Measurements from ENCODE around the gene MORF4L2. TPM values are rescaled to one million over a fixed set of nuclear protein-coding genes. Genes with fewer than 3 reads are reported as not detected.

MORF4L2 gene
- total and polyA plus RNA-seq, 2 experiments from 2014 or later = 311 to 315 TPM

DNA sequence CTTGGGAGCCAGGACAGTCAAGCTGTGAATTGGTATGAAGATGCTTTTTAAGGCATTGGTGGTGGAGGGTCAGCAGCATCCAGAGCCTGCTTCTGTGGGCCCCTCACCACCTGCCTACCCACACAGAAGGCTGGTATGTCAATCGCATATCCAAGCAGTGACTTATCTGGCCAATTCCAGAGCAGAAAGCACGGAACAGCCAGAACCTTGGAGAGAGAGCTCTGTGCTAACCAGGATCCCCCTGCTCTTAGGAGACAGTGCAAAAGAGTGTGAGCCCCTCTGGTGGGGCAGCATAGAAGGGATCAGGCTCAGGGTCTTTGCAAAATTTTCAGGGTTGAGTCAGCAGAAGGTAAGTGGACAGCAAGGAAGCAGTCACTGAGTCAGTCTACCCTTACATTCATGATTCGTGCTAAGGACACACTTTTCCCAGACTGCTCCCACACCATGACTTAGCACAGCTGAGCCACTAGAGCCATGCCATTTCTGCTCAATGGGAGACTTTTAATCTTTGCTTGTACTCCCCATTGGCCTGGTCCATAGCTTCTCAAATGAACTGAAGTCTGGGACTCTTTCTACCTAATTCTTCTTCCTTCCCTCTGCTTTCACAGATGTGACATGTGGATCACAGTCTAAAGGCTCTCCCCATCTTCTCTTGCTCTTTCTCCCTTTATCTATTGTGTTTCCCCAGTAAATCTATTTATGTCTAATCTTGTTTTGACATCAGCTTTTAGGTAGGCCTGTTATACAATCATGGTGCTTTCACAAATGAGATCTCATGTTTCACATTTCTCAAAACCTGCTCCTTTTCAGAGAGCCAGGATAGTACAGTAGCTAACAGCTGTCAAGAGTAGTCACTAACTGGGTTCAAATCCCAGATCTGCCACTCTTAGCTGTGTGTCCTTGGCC is 20.0 kb downstream of the MORF4L2 start:
- Histone ChIP-seq H3K4me2 (no peak overlapping the region), H3K27me3 (ENCODE audit: insufficient read depth) (no peaks in the 10 kb centered on the region), H3K79me2 (replicated peaks; ENCODE audit: insufficient read depth) (no peaks in the 10 kb centered on the region), H3F3A (replicated peaks; ENCODE audit: low read depth) (no peaks in the 10 kb centered on the region), H3K36me3 (ENCODE audit: insufficient read depth) (no peaks in the 10 kb centered on the region), H3K4me3 (no peak overlapping the region), H3K9me2 (ENCODE audit: insufficient read depth) (no peaks in the 10 kb centered on the region), H3K4me1 (ENCODE audit: insufficient read depth) (peaks cover 12% of the 10 kb centered on the region), H3K27ac (ENCODE audit: low read depth) (no peak overlapping the region), H4K20me1 (replicated peaks; ENCODE audit: insufficient read depth) (no peaks in the 10 kb centered on the region), H2AFZ (no peak overlapping the region)
- no peak overlapping the region for H3K4me3 Mint-ChIP-seq
- DNase-seq (ENCODE audit: low spot score) (no peak), ATAC-seq (no peak)
- no peaks in the 10 kb centered on the region for H3K9me3 Mint-ChIP-seq
- no peaks in the 10 kb centered on the region for H3K27me3 Mint-ChIP-seq (ENCODE audit: insufficient read depth, low read depth, poor library complexity)
- H3K4me1 Mint-ChIP-seq = peaks cover 15% of the 10 kb centered on the region
- no peaks in the 10 kb centered on the region for H3K36me3 Mint-ChIP-seq (ENCODE audit: low read depth)
- no peak overlapping the region for H3K27ac Mint-ChIP-seq
- TF ChIP-seq JUNB (IDR thresholded peaks at IDR 0.05; ENCODE audit: unreplicated experiment) (no peak), CREB1 (CRISPR knock-in tag; IDR thresholded peaks at IDR 0.05; ENCODE audit: low read depth) (no peak), ZNF331 (CRISPR knock-in tag; IDR thresholded peaks at IDR 0.05; ENCODE audit: low read depth) (no peak), EZH2phosphoT487 (IDR thresholded peaks at IDR 0.05; ENCODE audit: unreplicated experiment) (no peak), POLR2AphosphoS5 (IDR thresholded peaks at IDR 0.05; ENCODE audit: low read depth) (no peak), ZNF114 (CRISPR knock-in tag; IDR thresholded peaks at IDR 0.05) (no peak), STAT1 (IDR thresholded peaks at IDR 0.05; ENCODE audit: unreplicated experiment) (no peak), EZH2 (IDR thresholded peaks at IDR 0.05; ENCODE audit: low read depth, unreplicated experiment) (no peak), NANOG (IDR thresholded peaks at IDR 0.05; ENCODE audit: borderline replicate concordance) (no peak)
- TF ChIP-seq, protein P1, sequence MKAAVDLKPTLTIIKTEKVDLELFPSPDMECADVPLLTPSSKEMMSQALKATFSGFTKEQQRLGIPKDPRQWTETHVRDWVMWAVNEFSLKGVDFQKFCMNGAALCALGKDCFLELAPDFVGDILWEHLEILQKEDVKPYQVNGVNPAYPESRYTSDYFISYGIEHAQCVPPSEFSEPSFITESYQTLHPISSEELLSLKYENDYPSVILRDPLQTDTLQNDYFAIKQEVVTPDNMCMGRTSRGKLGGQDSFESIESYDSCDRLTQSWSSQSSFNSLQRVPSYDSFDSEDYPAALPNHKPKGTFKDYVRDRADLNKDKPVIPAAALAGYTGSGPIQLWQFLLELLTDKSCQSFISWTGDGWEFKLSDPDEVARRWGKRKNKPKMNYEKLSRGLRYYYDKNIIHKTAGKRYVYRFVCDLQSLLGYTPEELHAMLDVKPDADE (IDR thresholded peaks at IDR 0.05) = no peak
- TF ChIP-seq, protein P2, sequence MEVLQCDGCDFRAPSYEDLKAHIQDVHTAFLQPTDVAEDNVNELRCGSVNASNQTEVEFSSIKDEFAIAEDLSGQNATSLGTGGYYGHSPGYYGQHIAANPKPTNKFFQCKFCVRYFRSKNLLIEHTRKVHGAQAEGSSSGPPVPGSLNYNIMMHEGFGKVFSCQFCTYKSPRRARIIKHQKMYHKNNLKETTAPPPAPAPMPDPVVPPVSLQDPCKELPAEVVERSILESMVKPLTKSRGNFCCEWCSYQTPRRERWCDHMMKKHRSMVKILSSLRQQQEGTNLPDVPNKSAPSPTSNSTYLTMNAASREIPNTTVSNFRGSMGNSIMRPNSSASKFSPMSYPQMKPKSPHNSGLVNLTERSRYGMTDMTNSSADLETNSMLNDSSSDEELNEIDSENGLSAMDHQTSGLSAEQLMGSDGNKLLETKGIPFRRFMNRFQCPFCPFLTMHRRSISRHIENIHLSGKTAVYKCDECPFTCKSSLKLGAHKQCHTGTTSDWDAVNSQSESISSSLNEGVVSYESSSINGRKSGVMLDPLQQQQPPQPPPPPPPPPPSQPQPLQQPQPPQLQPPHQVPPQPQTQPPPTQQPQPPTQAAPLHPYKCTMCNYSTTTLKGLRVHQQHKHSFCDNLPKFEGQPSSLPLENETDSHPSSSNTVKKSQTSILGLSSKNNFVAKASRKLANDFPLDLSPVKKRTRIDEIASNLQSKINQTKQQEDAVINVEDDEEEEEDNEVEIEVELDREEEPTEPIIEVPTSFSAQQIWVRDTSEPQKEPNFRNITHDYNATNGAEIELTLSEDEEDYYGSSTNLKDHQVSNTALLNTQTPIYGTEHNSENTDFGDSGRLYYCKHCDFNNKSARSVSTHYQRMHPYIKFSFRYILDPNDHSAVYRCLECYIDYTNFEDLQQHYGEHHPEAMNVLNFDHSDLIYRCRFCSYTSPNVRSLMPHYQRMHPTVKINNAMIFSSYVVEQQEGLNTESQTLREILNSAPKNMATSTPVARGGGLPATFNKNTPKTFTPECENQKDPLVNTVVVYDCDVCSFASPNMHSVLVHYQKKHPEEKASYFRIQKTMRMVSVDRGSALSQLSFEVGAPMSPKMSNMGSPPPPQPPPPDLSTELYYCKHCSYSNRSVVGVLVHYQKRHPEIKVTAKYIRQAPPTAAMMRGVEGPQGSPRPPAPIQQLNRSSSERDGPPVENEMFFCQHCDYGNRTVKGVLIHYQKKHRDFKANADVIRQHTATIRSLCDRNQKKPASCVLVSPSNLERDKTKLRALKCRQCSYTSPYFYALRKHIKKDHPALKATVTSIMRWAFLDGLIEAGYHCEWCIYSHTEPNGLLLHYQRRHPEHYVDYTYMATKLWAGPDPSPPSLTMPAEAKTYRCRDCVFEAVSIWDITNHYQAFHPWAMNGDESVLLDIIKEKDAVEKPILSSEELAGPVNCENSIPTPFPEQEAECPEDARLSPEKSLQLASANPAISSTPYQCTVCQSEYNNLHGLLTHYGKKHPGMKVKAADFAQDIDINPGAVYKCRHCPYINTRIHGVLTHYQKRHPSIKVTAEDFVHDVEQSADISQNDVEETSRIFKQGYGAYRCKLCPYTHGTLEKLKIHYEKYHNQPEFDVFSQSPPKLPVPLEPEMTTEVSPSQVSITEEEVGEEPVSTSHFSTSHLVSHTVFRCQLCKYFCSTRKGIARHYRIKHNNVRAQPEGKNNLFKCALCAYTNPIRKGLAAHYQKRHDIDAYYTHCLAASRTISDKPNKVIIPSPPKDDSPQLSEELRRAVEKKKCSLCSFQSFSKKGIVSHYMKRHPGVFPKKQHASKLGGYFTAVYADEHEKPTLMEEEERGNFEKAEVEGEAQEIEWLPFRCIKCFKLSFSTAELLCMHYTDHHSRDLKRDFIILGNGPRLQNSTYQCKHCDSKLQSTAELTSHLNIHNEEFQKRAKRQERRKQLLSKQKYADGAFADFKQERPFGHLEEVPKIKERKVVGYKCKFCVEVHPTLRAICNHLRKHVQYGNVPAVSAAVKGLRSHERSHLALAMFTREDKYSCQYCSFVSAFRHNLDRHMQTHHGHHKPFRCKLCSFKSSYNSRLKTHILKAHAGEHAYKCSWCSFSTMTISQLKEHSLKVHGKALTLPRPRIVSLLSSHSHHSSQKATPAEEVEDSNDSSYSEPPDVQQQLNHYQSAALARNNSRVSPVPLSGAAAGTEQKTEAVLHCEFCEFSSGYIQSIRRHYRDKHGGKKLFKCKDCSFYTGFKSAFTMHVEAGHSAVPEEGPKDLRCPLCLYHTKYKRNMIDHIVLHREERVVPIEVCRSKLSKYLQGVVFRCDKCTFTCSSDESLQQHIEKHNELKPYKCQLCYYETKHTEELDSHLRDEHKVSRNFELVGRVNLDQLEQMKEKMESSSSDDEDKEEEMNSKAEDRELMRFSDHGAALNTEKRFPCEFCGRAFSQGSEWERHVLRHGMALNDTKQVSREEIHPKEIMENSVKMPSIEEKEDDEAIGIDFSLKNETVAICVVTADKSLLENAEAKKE (CRISPR knock-in tag; IDR thresholded peaks at IDR 0.05) = no peak
- TF ChIP-seq, protein P3, sequence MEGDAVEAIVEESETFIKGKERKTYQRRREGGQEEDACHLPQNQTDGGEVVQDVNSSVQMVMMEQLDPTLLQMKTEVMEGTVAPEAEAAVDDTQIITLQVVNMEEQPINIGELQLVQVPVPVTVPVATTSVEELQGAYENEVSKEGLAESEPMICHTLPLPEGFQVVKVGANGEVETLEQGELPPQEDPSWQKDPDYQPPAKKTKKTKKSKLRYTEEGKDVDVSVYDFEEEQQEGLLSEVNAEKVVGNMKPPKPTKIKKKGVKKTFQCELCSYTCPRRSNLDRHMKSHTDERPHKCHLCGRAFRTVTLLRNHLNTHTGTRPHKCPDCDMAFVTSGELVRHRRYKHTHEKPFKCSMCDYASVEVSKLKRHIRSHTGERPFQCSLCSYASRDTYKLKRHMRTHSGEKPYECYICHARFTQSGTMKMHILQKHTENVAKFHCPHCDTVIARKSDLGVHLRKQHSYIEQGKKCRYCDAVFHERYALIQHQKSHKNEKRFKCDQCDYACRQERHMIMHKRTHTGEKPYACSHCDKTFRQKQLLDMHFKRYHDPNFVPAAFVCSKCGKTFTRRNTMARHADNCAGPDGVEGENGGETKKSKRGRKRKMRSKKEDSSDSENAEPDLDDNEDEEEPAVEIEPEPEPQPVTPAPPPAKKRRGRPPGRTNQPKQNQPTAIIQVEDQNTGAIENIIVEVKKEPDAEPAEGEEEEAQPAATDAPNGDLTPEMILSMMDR (conservative IDR thresholded peaks at IDR 0.05; ENCODE audit: low read depth in 2 of 2) = no peak
- TF ChIP-seq, protein P4, sequence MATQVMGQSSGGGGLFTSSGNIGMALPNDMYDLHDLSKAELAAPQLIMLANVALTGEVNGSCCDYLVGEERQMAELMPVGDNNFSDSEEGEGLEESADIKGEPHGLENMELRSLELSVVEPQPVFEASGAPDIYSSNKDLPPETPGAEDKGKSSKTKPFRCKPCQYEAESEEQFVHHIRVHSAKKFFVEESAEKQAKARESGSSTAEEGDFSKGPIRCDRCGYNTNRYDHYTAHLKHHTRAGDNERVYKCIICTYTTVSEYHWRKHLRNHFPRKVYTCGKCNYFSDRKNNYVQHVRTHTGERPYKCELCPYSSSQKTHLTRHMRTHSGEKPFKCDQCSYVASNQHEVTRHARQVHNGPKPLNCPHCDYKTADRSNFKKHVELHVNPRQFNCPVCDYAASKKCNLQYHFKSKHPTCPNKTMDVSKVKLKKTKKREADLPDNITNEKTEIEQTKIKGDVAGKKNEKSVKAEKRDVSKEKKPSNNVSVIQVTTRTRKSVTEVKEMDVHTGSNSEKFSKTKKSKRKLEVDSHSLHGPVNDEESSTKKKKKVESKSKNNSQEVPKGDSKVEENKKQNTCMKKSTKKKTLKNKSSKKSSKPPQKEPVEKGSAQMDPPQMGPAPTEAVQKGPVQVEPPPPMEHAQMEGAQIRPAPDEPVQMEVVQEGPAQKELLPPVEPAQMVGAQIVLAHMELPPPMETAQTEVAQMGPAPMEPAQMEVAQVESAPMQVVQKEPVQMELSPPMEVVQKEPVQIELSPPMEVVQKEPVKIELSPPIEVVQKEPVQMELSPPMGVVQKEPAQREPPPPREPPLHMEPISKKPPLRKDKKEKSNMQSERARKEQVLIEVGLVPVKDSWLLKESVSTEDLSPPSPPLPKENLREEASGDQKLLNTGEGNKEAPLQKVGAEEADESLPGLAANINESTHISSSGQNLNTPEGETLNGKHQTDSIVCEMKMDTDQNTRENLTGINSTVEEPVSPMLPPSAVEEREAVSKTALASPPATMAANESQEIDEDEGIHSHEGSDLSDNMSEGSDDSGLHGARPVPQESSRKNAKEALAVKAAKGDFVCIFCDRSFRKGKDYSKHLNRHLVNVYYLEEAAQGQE (IDR thresholded peaks at IDR 0.05; ENCODE audit: unreplicated experiment) = no peak

Measured in GM23338 (cell line).